Measurements from ENCODE around the gene KIRREL3. TPM values are rescaled to one million over a fixed set of nuclear protein-coding genes. Genes with fewer than 3 reads are reported as not detected.

The KIRREL3 gene
- total and polyA plus RNA-seq, 9 of the 15 experiments (the other 6 are each of a cell fraction or from before 2014, with no cell fraction given): 0.04 to 0.10 TPM; not detected in 7

DNA sequence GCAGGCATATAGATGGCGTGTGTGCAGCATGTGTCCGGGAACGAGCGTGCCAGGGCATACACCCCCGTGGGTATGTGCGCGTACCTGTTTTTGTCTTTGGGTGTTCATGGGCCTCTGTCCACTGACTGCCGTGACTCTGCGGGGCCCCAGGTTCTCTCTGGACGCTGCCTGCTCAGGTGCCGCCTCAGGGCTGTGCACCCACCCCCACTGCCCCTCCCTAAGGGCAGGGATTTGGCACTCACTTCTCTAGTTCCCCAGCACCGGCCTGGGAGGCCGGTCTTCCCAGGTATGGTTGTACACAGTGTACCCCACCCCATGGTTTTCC lies 533.6 kb downstream of the KIRREL3 start:
- H2AFZ ChIP-seq (ENCODE audit: low read depth, low read length): no peak overlapping the region
- TF ChIP-seq, protein P1, sequence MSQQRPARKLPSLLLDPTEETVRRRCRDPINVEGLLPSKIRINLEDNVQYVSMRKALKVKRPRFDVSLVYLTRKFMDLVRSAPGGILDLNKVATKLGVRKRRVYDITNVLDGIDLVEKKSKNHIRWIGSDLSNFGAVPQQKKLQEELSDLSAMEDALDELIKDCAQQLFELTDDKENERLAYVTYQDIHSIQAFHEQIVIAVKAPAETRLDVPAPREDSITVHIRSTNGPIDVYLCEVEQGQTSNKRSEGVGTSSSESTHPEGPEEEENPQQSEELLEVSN (IDR thresholded peaks at IDR 0.05; ENCODE audit: borderline replicate concordance in 1 of 2, extremely low read depth in 1 of 2, insufficient read depth in 1 of 2, insufficient read length in 1 of 2, low read depth in 1 of 2, low read length in 1 of 2, poor library complexity in 1 of 2, severe bottlenecking in 1 of 2): no peak
- TF ChIP-seq PHB (CRISPR knock-in tag; IDR thresholded peaks at IDR 0.05): no peak
- no peak for TF ChIP-seq TRIM24 (IDR thresholded peaks at IDR 0.05)
- no peak for TF ChIP-seq JUND (IDR thresholded peaks at IDR 0.05; ENCODE audit: borderline replicate concordance, low read depth, low read length)
- TF ChIP-seq JUND (tag; IDR thresholded peaks at IDR 0.05; ENCODE audit: borderline replicate concordance, low read depth, low read length): no peak
- TF ChIP-seq KLF6 (CRISPR knock-in tag; IDR thresholded peaks at IDR 0.05; ENCODE audit: borderline replicate concordance): no peak
- TF ChIP-seq KDM2B (CRISPR knock-in tag; IDR thresholded peaks at IDR 0.05): no peak
- TF ChIP-seq HLTF (IDR thresholded peaks at IDR 0.05): no peak
- no peak for TF ChIP-seq ZNF217 (CRISPR knock-in tag; IDR thresholded peaks at IDR 0.05)
- no peak for TF ChIP-seq DNMT1 (IDR thresholded peaks at IDR 0.05)
- no peak for TF ChIP-seq TEAD2 (tag; IDR thresholded peaks at IDR 0.05)
- TF ChIP-seq KDM4B (IDR thresholded peaks at IDR 0.05; ENCODE audit: borderline replicate concordance in 2 of 2, low read depth in 1 of 2): no peak
- TF ChIP-seq ZNF551 (CRISPR knock-in tag; IDR thresholded peaks at IDR 0.05): no peak
- TF ChIP-seq, protein P2, sequence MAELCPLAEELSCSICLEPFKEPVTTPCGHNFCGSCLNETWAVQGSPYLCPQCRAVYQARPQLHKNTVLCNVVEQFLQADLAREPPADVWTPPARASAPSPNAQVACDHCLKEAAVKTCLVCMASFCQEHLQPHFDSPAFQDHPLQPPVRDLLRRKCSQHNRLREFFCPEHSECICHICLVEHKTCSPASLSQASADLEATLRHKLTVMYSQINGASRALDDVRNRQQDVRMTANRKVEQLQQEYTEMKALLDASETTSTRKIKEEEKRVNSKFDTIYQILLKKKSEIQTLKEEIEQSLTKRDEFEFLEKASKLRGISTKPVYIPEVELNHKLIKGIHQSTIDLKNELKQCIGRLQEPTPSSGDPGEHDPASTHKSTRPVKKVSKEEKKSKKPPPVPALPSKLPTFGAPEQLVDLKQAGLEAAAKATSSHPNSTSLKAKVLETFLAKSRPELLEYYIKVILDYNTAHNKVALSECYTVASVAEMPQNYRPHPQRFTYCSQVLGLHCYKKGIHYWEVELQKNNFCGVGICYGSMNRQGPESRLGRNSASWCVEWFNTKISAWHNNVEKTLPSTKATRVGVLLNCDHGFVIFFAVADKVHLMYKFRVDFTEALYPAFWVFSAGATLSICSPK (IDR thresholded peaks at IDR 0.05; ENCODE audit: borderline replicate concordance): no peak
- no peak for TF ChIP-seq FOXA1 (IDR thresholded peaks at IDR 0.05; ENCODE audit: borderline replicate concordance)
- no peaks in the 10 kb centered on the region for H3K9me3 ChIP-seq (replicated peaks; ENCODE audit: control insufficient read depth, insufficient read depth, low read depth, low read length)
- FAIRE-seq (no peak), DNase-seq (ENCODE audit: extremely low read depth in 1 of 4, low spot score in 3 of 4) (no peak), ATAC-seq (no peak)
- H3K27ac ChIP-seq (ENCODE audit: extremely low read depth, low read depth, low read length): no peak overlapping the region
- 13% methylated on average over 13 of the region's 13 CpGs for WGBS (ENCODE audit: insufficient coverage, low coverage, missing lambda C conversion rate)
- H3K9ac ChIP-seq (ENCODE audit: insufficient read depth in 1 of 2, low read depth in 2 of 2, low read length in 2 of 2): no peak overlapping the region
- no peaks in the 10 kb centered on the region for H3K4me1 ChIP-seq (replicated peaks in 1 of 2; ENCODE audit: control insufficient read depth in 2 of 2, insufficient read depth in 2 of 2, low read length in 2 of 2)
- H3K79me2 ChIP-seq (ENCODE audit: control insufficient read depth, insufficient read depth, low read length): no peaks in the 10 kb centered on the region
- H3K4me3 ChIP-seq: no peak overlapping the region
- in situ Hi-C loops (cut with MboI) (no loop called here), intact Hi-C loops (cut with micrococcal nuclease) (no loop called here)
- H3K9me1 ChIP-seq (ENCODE audit: control insufficient read depth, insufficient read depth, low read length): no peaks in the 10 kb centered on the region
- no peak overlapping the region for H3K4me2 ChIP-seq (ENCODE audit: insufficient read depth, low read length)
- ChIA-PET POLR2A (no interaction called here), CTCF (ENCODE audit: low intra/inter-chr PET ratio) (no interaction called here)
- H3K27me3 ChIP-seq (ENCODE audit: control insufficient read depth in 2 of 2, insufficient read depth in 2 of 2, low read length in 2 of 2): peaks cover 11 to 77% of the 10 kb centered on the region in 2 experiments; a peak in 4 of 5 replicates
- H3K36me3 ChIP-seq (ENCODE audit: control insufficient read depth, insufficient read depth, low read length): no peaks in the 10 kb centered on the region
- H4K20me1 ChIP-seq (replicated peaks; ENCODE audit: control insufficient read depth, insufficient read depth, low read length): no peaks in the 10 kb centered on the region; the same call in 1 of the 2 replicates
- BruUV-seq (replicated peaks): no TSS peak

Data from K562 (cell line).